IPS DF 4.7 (cell line): Measurements from ENCODE around the gene DAZ3.
"Not testable (repeated sequence)": the region's sequence is repeated elsewhere in the genome, so short reads cannot be mapped to it uniquely, and the experiment has no call there.

Experiments used
- DNase-seq: peaks from one replicate; pipeline ENCODE4 v3.0.0-alpha.2; 2013; ENCODE audit warnings: low spot score; ENCODE audit errors: extremely low read depth

Gene DAZ3

GRCh38 chrY:24813293-24813692, at the start of gene DAZ3:
DAZ3 (minus strand) TSS chrY:24813393; CDS start chrY:24813185, 208 bp downstream.
- not testable (repeated sequence) for DNase-seq

GRCh38 chrY:24833619-24834018, 20.4 kb upstream of the DAZ3 start, which contains the start of gene DAZ4:
DAZ4 (plus strand) TSS chrY:24833919; CDS start chrY:24834127, 208 bp downstream.
- DNase-seq, result not testable (repeated sequence)

GRCh38 chrY:24825069-24825468, 11.9 kb upstream of the DAZ3 start:
- not testable (repeated sequence) for DNase-seq

GRCh38 chrY:24824184-24824879, 11.1 kb upstream of the DAZ3 start:
- not testable (repeated sequence) for DNase-seq

GRCh38 chrY:24821836-24822235, 8.6 kb upstream of the DAZ3 start:
- DNase-seq, result not testable (repeated sequence)
